H1 (cell line): ENCODE results near the gene STAT1. TPM values are rescaled to one million over a fixed set of nuclear protein-coding genes. Genes with fewer than 3 reads are reported as not detected.

Source experiments
- CTCF ChIA-PET: fragments of 300-600 bp; sonication (Branson Sonifier 250); formaldehyde crosslinking; loops from one replicate; lab custom pipeline; 2021; ENCODE audit not compliant: partially characterized antibody; lab: Charles Lee
- POLR2A ChIA-PET: fragments of 300-600 bp; sonication (Branson Sonifier 250); formaldehyde crosslinking; loops from one replicate; lab custom pipeline; 2021; ENCODE audit warnings: inconsistent platforms; ENCODE audit not compliant: partially characterized antibody; lab: Charles Lee
- DNase-seq, 2 experiments: peaks; one replicate each; pipeline versions ENCODE4 v3.0.0 to v3.0.0-alpha.2; 2010 to 2022; ENCODE audit warnings: low spot score in 2 of 2, low read depth in 1 of 2, mixed read lengths in 1 of 2
- FAIRE-seq: peaks from 2 replicates; lab custom pipeline; 2011; peaks lifted over from hg19 to GRCh38; lab: Jason Lieb, UNC
- H2AFZ ChIP-seq: 2 replicates; pipeline ENCODE4 v1.8.1; 2012; ENCODE audit warnings: low read length, inconsistent platforms
- H2AK5ac ChIP-seq: 2 replicates; pipeline ENCODE4 v1.6.1; 2013; ENCODE audit warnings: low read depth, low read length
- H2BK120ac ChIP-seq: replicated peaks from 2 replicates; pipeline ENCODE3; 2013; ENCODE audit warnings: low read depth, low read length, inconsistent platforms
- H2BK12ac ChIP-seq: 2 replicates; pipeline ENCODE4 v1.6.1; 2013; ENCODE audit warnings: low read depth, low read length
- H2BK15ac ChIP-seq: 2 replicates; pipeline ENCODE4 v1.6.1; 2013; ENCODE audit warnings: low read length
- H2BK20ac ChIP-seq: 2 replicates; pipeline ENCODE4 v1.6.1; 2013; ENCODE audit warnings: low read length
- H2BK5ac ChIP-seq: 2 replicates; pipeline ENCODE4 v1.6.1; 2013; ENCODE audit warnings: low read depth, low read length
- H3K14ac ChIP-seq: 2 replicates; pipeline ENCODE4 v1.6.1; 2013; ENCODE audit warnings: inconsistent platforms; ENCODE audit not compliant: insufficient read length
- H3K18ac ChIP-seq: 2 replicates; pipeline ENCODE4 v1.6.1; 2013; ENCODE audit warnings: low read length; ENCODE audit errors: extremely low read depth
- H3K23ac ChIP-seq: 2 replicates; pipeline ENCODE4 v1.6.1; 2013; ENCODE audit warnings: inconsistent platforms; ENCODE audit not compliant: insufficient read length
- H3K23me2 ChIP-seq: 2 replicates; pipeline ENCODE4 v1.6.1; 2013; ENCODE audit warnings: low read depth, low read length
- H3K27ac ChIP-seq: 2 replicates; pipeline ENCODE4 v1.6.1; 2011; ENCODE audit warnings: low read depth, low read length, inconsistent platforms
- H3K27me3 ChIP-seq, 4 experiments: replicated peaks in 1 of 4; 1 replicate in 1 of 4; 2 replicates in 3 of 4; pipeline versions ENCODE4 v1.6.1 to v1.8.1; 2011 to 2013; ENCODE audit warnings: low read length in 3 of 4, mild to moderate bottlenecking in 3 of 4, inconsistent platforms in 2 of 4, mixed read lengths in 2 of 4, moderate library complexity in 1 of 4; ENCODE audit not compliant: control insufficient read depth in 3 of 4, insufficient read depth in 3 of 4; ENCODE audit errors: extremely low read depth in 1 of 4
- H3K36me3 ChIP-seq, 4 experiments: 2 replicates each; pipeline versions ENCODE4 v1.6.1 to v1.8.1; 2011 to 2013; ENCODE audit warnings: mild to moderate bottlenecking in 4 of 4, low read length in 3 of 4, moderate library complexity in 2 of 4, control low read depth in 1 of 4, inconsistent platforms in 1 of 4; ENCODE audit not compliant: insufficient read depth in 4 of 4, control insufficient read depth in 2 of 4
- H3K4ac ChIP-seq: replicated peaks from 2 replicates; pipeline ENCODE3; 2013; ENCODE audit warnings: low read length, low read depth, mixed read lengths, inconsistent platforms; ENCODE audit not compliant: insufficient read length
- H3K4me1 ChIP-seq, 4 experiments: replicated peaks in 1 of 4; 1 replicate in 1 of 4; 2 replicates in 3 of 4; pipeline versions ENCODE4 v1.6.1 to v1.8.1; 2011 to 2013; ENCODE audit warnings: low read length in 3 of 4, inconsistent platforms in 2 of 4, mixed read lengths in 1 of 4; ENCODE audit not compliant: insufficient read depth in 4 of 4, control insufficient read depth in 3 of 4
- H3K4me2 ChIP-seq, 2 experiments: 2 replicates each; pipeline versions ENCODE4 v1.6.1 to v1.8.1; 2011 to 2013; ENCODE audit warnings: low read depth in 2 of 2, low read length in 2 of 2, control low read depth in 1 of 2, inconsistent platforms in 1 of 2, mild to moderate bottlenecking in 1 of 2; ENCODE audit not compliant: insufficient read depth in 1 of 2
- H3K4me3 ChIP-seq, 4 experiments: fragments of 200-600, 300-600 bp in 1 of 4; sonication (generic), shearing (Covaris generic), sonication (Bioruptor Twin) in 1 of 4; 2 replicates each; pipeline versions ENCODE4 v1.5.1 to v1.8.1; 2011 to 2016; ENCODE audit warnings: low read length in 4 of 4, low read depth in 3 of 4, control low read depth in 2 of 4, inconsistent platforms in 2 of 4, mild to moderate bottlenecking in 2 of 4, mixed read lengths in 1 of 4, moderate library complexity in 1 of 4; ENCODE audit not compliant: insufficient read depth in 2 of 4; ENCODE audit errors: extremely low read depth in 1 of 4
- H3K56ac ChIP-seq: replicated peaks from 2 replicates; pipeline ENCODE3; 2013; ENCODE audit warnings: low read depth, mild to moderate bottlenecking, mixed read lengths, low read length, inconsistent platforms; ENCODE audit not compliant: insufficient read length
- H3K79me1 ChIP-seq: 2 replicates; pipeline ENCODE4 v1.6.1; 2013; ENCODE audit warnings: low read depth, low read length, control low read depth
- H3K79me2 ChIP-seq, 2 experiments: 2 replicates each; pipeline versions ENCODE4 v1.6.1 to v1.8.1; 2012 to 2013; ENCODE audit warnings: low read length in 2 of 2, mild to moderate bottlenecking in 2 of 2, inconsistent platforms in 1 of 2; ENCODE audit not compliant: insufficient read depth in 2 of 2, control insufficient read depth in 1 of 2
- H3K9ac ChIP-seq, 4 experiments: replicated peaks in 1 of 4; 1 replicate in 1 of 4; 2 replicates in 3 of 4; pipeline versions ENCODE4 v1.6.1 to v1.8.1; 2011 to 2013; ENCODE audit warnings: low read depth in 3 of 4, low read length in 3 of 4, control low read depth in 2 of 4, mild to moderate bottlenecking in 2 of 4, moderate library complexity in 2 of 4, inconsistent platforms in 1 of 4; ENCODE audit errors: extremely low read depth in 1 of 4
- H3K9me3 ChIP-seq, 2 experiments: 2 replicates each; pipeline versions ENCODE4 v1.6.1 to v1.8.1; 2012 to 2013; ENCODE audit warnings: mild to moderate bottlenecking in 2 of 2, moderate library complexity in 2 of 2, control low read depth in 1 of 2, inconsistent platforms in 1 of 2, low read depth in 1 of 2, low read length in 1 of 2, mixed read lengths in 1 of 2; ENCODE audit not compliant: insufficient read depth in 2 of 2
- H4K20me1 ChIP-seq, 2 experiments: replicated peaks in 1 of 2; 2 replicates each; pipeline versions ENCODE3 to v1.8.1; 2011 to 2013; ENCODE audit warnings: inconsistent platforms in 2 of 2, low read length in 2 of 2, mild to moderate bottlenecking in 1 of 2; ENCODE audit not compliant: insufficient read depth in 2 of 2, control insufficient read depth in 1 of 2
- H4K5ac ChIP-seq: 2 replicates; pipeline ENCODE4 v1.6.1; 2013; ENCODE audit warnings: low read length, low read depth, mixed read lengths, inconsistent platforms; ENCODE audit not compliant: insufficient read length
- H4K8ac ChIP-seq: 2 replicates; pipeline ENCODE4 v1.8.0; 2013; ENCODE audit warnings: mild to moderate bottlenecking, moderate library complexity, low read length, inconsistent platforms; ENCODE audit not compliant: insufficient read depth; ENCODE audit errors: extremely low read depth
- H4K91ac ChIP-seq: replicated peaks from 2 replicates; pipeline ENCODE3; 2013; ENCODE audit warnings: low read length, mixed read lengths, inconsistent platforms; ENCODE audit not compliant: insufficient read length
- ASH2L ChIP-seq: fragments of 200-600, 300-600 bp; sonication (generic); IDR thresholded peaks from one replicate; pipeline ENCODE4 v1.7.1; 2017; ENCODE audit warnings: low read length
- CBX5 ChIP-seq: fragments of 300-800, 300-1000 bp; sonication (generic); IDR thresholded peaks from 2 replicates; pipeline ENCODE4 v1.7.1; 2016; ENCODE audit warnings: antibody characterized with exemption, low read length, low read depth
- CHD1 ChIP-seq: IDR thresholded peaks from 2 replicates; pipeline ENCODE4 v1.6.1; 2012; ENCODE audit warnings: low read depth, low read length, improper control_type of control experiment
- CTBP2 ChIP-seq: IDR thresholded peaks from 2 replicates; pipeline ENCODE4 v1.7.0; 2011; ENCODE audit warnings: borderline replicate concordance, mild to moderate bottlenecking, moderate library complexity, mixed read lengths, low read length; ENCODE audit not compliant: insufficient read depth, insufficient read length
- EP300 ChIP-seq, 2 experiments: IDR thresholded peaks; 1 replicate in 1 of 2; 2 replicates in 1 of 2; pipeline ENCODE4 v1.6.1; 2011 to 2012; ENCODE audit warnings: low read depth in 2 of 2, low read length in 2 of 2, mild to moderate bottlenecking in 2 of 2, borderline replicate concordance in 1 of 2, inconsistent platforms in 1 of 2, moderate library complexity in 1 of 2
- HDAC6 ChIP-seq: IDR thresholded peaks from one replicate; pipeline ENCODE4 v1.7.1; 2012; ENCODE audit warnings: low read depth, mild to moderate bottlenecking, inconsistent platforms, low read length, moderate library complexity
- KDM5A ChIP-seq: fragments of 200-600 bp; IDR thresholded peaks from 2 replicates; pipeline ENCODE4 v1.7.1; 2012; ENCODE audit warnings: mild to moderate bottlenecking, low read length, inconsistent platforms, mixed read lengths
- NRF1 ChIP-seq: IDR thresholded peaks from 2 replicates; pipeline ENCODE4 v1.6.1; 2011; ENCODE audit warnings: mild to moderate bottlenecking, low read depth, low read length, improper control_type of control experiment
- SIRT6 ChIP-seq: IDR thresholded peaks from one replicate; pipeline ENCODE4 v1.7.1; 2012; ENCODE audit warnings: low read length, inconsistent platforms
- SP2 ChIP-seq: IDR thresholded peaks from 2 replicates; pipeline ENCODE4 v1.6.1; 2012; ENCODE audit warnings: mild to moderate bottlenecking, low read length, inconsistent platforms
- SP4 ChIP-seq: IDR thresholded peaks from 2 replicates; pipeline ENCODE4 v1.6.1; 2012; ENCODE audit warnings: low read length, inconsistent platforms
- WGBS, 2 experiments: shearing (Covaris generic) in 1 of 2; methylation state at CpG; one replicate each; pipeline versions ENCODE4 v1.1.6 to v1.1.7; 2013 to 2015; ENCODE audit warnings: low lambda C conversion rate in 2 of 2, mixed read lengths in 2 of 2, inconsistent platforms in 1 of 2, low coverage in 1 of 2, missing lambda C conversion rate in 1 of 2; ENCODE audit not compliant: insufficient replicate concordance in 2 of 2, insufficient coverage in 1 of 2, insufficient read length in 1 of 2; ENCODE audit errors: extremely low coverage in 1 of 2, missing lambda C conversion rate in 1 of 2; 5-methylcytosine and 5-hydroxymethylcytosine counted together
- polyA plus RNA-seq, 7 experiments: library from polyadenylated mRNA; depleted of rRNA in 3 of 7; stranded (reverse) in 5 of 7; unstranded in 2 of 7; fragments of >200 nt in 5 of 7; fragments of 200-250 nt in 2 of 7; gene quantifications; 1 replicate in 5 of 7; 2 replicates in 1 of 7; 4 replicates in 1 of 7; pipeline versions ENCODE4 v1.2.1 to v1.2.3, GENCODE V29; 2011 to 2013; ENCODE audit warnings: missing spikeins in 2 of 7, mixed read lengths in 2 of 7
- total RNA-seq: library from RNA; stranded (reverse); fragmentation: NEBNext Ultra II Directional; extraction: Animal tissue kit (Norgen Biotek cat#: 25700); gene quantifications from 2 replicates; pipeline ENCODE4 v1.2.1, GENCODE V29; 2021
- TF ChIP-seq, protein P1 (sequence below): IDR thresholded peaks from 2 replicates; pipeline ENCODE4 v1.6.1; 2012; ENCODE audit warnings: low read length, inconsistent platforms

The STAT1 gene
- total and polyA plus RNA-seq, 2 of the 8 experiments (the other 6 are each of a cell fraction or from before 2014, with no cell fraction given): 20.3 to 43.0 TPM

DNA sequence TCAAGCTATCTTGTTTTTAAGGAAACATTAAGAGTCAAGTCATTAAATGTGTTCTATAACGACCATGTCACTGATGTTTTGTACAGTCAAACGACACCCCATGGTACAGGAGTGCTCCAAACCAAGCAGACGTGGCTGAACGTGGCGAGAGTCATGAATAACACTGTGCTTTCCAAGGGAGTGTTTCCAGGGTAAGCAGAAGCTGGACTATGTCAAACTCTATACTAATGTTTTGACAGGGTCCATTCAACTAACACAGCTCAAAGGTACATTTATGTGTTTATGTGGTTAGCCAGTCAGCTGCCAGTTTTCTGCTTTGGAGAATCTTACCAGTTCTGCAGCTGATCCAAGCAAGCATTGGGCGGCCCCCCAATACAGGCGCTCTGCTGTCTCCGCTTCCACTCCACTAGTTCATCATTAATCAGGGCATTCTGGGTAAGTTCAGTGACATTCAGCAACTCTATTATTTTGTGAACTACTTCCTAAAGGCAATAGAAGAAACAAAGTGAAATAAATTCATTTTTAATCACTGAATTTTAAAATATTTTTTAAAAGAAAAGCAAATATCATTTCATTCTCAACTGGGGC is 16.4 kb downstream of the STAT1 start:
- Histone ChIP-seq H3K56ac (no peak overlapping the region), H3K27ac (no peak overlapping the region), H3K14ac (no peak overlapping the region), H3K9me3 (no peaks in the 10 kb centered on the region), H3K23me2 (no peaks in the 10 kb centered on the region), H3K4me2 (no peak overlapping the region), H4K20me1 (peaks cover 0 to 2% of the 10 kb centered on the region in 2 experiments), H3K4ac (no peak overlapping the region), H3K79me2 (no peaks in the 10 kb centered on the region), H2BK120ac (no peak overlapping the region), H3K4me1 (no peaks in the 10 kb centered on the region), H3K23ac (no peak overlapping the region), H3K9ac (no peak overlapping the region), H4K5ac (no peak overlapping the region), H3K36me3 (peaks cover 12 to 77% (median 53%) of the 10 kb centered on the region in 4 experiments; a peak in 7 of 8 replicates), H2BK5ac (no peak overlapping the region), H3K4me3 (no peak overlapping the region), H3K27me3 (no peaks in the 10 kb centered on the region), H3K18ac (no peak overlapping the region), H2AFZ (no peak overlapping the region), H2BK20ac (no peak overlapping the region), H4K8ac (no peak overlapping the region), H2BK15ac (no peak overlapping the region), H2BK12ac (no peak overlapping the region), H3K79me1 (no peaks in the 10 kb centered on the region), H4K91ac (no peak overlapping the region), H2AK5ac (no peak overlapping the region)
- ChIA-PET POLR2A (no interaction called here), CTCF (interaction anchor here (1.0 to 2.6 kb wide), 3 partner anchors 10 to 48 kb away, joined by 3 to 16 read pairs (median 8); no protein-coding TSS in a partner anchor)
- TF ChIP-seq SIRT6: no peak
- TF ChIP-seq SP2: no peak
- TF ChIP-seq KDM5A: no peak
- no peak for TF ChIP-seq EP300 (IDR thresholded peaks at IDR 0.05; ENCODE audit: borderline replicate concordance in 1 of 2, low read depth in 2 of 2, low read length in 2 of 2)
- TF ChIP-seq HDAC6: no peak
- TF ChIP-seq, protein P1, sequence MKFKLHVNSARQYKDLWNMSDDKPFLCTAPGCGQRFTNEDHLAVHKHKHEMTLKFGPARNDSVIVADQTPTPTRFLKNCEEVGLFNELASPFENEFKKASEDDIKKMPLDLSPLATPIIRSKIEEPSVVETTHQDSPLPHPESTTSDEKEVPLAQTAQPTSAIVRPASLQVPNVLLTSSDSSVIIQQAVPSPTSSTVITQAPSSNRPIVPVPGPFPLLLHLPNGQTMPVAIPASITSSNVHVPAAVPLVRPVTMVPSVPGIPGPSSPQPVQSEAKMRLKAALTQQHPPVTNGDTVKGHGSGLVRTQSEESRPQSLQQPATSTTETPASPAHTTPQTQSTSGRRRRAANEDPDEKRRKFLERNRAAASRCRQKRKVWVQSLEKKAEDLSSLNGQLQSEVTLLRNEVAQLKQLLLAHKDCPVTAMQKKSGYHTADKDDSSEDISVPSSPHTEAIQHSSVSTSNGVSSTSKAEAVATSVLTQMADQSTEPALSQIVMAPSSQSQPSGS: no peak
- TF ChIP-seq CHD1: no peak
- no peak for TF ChIP-seq SP4
- TF ChIP-seq CTBP2: no peak
- no peak for TF ChIP-seq ASH2L
- TF ChIP-seq CBX5: no peak
- TF ChIP-seq NRF1: no peak
- DNase-seq: no peak
- FAIRE-seq: no peak
- WGBS, 2 experiments: 91% methylated on average over 8 of the region's 8 CpGs; no CpG with 5 or more reads in 1 of the 2 experiments
